GM19463 (cell line): ENCODE data around the gene COA1.
"Not testable (repeated sequence)": the region's sequence is repeated elsewhere in the genome, so short reads cannot be mapped to it uniquely, and the experiment has no call there.

ENCODE experiments used
- ATAC-seq: cut with Tn5 transposase; IDR thresholded peaks from one replicate; pipeline ENCODE4 v1.9.1; 2021; ENCODE audit warnings: mild to moderate bottlenecking, moderate library complexity; ENCODE audit not compliant: unreplicated experiment

The COA1 gene

DNA sequence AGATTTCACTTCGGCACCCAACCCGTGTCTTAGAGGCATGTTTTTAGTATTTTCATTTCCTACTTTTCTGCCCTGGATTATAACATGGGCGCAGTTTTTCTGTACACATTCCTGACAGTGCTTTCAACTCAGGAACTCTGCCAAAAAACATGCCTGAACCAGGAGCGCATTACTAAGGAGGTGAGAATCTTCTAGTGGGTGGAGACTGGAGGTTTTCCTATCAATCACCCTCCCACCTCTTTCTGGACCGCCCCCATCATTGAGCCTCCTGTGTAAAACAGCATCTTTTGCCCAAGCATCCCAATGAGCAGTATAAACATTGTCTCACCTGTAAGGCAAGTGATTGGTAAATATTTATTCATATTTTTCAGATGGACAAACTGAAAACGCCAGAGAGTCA is 93.2 kb downstream of the COA1 start:
- no peak for ATAC-seq

DNA sequence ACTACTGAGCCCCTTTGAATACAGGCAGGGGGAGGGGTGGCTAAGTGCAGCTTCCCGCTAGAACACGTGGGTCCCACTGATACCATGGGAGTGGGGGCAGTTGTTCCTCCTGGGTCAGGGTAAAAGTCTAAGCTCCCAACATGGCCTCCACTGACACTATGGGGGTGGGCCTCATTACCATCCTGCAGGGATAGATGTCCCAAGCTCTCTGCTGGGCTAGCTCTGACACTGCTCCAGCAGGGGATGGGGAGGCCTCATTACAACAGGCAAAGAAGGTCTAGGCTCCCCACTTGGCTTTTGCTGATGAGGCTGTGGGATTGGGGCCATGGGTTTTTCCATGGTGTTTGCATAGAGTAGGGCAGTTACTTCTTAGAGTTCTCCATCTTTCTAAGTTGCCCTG is 94.9 kb downstream of the COA1 start:
- ATAC-seq, result no peak

DNA sequence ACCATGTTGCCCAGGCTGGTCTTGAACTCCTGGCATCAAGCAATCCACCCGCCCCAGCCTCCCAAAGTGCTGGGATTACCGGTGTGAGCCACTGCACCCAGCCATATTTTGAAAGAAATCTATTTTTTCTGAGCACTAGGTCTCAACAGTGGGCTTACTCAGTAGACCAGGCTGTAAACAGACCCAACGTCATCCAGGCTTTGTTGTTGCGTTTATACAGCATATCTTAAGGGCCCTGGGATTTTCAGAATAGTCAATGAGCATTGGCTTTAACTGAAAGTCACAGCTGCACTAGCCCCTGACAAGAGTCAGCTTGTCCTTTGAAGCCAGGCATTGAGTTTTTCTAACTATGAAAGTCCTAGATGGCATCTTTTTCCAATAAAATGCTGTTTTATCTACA is 96.6 kb downstream of the COA1 start:
- ATAC-seq, result no peak

DNA sequence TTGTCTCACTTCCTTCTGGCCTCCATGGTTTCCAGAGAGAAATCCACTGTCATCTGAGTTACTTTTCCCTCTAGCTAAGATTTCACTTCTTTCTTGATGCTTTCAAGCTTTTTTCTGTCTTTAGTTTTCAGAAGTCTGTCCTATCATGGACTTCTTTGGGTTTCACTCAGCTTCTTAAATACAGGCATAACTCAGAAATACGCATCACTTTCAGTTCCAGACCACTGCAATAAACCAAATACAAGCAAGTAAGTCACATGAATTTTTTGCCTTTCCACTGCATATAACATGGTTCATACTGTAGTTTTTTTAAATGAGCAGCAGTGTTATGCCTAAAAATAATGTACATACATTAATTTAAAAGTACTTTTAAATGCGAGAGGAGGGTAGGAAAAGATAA is 97.8 kb downstream of the COA1 start:
- no peak for ATAC-seq

DNA sequence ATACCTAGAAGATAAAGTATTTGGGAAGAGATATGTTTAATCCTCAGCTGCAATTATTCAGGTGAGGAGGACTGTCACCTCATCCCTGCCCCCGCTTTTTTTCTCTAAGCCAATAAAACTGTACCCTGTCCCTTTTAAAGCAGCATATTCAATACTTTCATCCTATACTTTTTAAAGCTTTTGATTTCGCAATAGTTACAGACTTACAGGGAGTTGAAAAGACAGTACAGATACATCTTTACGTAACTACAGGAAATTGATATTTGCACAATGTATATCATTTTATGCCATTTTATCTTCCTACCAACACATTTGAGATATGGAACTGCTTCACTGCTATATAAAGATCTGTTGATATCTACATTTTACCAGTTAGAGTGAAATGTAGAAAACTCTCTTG is 98.8 kb downstream of the COA1 start:
- no peak for ATAC-seq

DNA sequence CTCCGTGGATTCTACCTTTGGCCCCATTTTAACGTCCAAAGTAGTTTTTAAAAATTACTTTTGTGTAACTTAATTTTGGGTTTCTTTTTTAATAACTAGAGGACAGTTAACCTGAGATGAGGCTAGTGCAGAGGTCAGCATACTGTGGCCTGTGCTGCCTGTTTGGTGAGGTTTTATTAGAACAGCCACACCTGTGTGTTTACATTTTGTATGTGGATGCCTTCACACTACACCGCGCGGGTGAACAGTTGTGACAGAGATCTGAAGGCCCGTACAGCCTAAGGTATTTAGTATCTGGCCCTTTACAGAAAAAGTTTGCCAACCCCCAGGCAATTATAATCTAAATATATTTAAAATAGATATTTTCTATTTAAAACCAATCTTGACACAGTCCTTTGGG is 99.5 kb downstream of the COA1 start:
- ATAC-seq, result no peak

DNA sequence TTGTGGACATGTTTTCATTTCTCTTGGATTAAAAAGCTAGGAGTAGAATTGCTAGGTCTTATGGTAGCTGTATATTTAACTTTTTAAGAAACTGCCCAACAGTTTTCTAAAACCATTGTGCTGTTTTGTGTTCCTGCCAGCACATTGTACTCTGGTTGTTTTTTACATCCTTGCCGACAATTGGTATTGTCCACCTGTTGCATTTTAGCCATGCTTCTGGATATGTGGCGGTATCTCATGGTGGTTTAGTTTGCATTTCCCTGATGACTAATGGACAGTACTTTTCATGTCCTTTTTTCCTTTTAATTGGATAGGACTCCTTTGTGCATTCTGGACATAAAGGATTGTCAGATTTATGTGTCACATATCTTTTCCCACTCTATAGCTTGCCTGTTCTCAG is 100.9 kb downstream of the COA1 start:
- ATAC-seq, result no peak

DNA sequence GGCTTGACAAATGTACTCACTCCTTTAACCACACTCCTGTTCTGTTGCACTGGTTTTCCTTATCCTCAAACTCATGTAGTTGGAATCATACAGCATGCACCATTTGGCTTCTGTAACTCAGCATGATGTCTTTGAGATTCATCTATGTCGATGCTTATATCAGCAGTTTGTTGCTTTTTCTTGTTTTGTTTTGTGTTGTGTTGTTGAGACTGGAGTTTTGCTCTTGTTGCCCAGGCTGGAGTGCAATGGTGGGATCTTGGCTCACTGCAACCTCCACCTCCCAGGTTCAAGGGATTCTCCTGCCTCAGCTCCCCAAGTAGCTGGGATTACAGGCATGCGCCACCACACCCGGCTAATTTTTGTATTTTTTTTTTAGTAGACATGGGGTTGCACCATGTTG is 101.5 kb downstream of the COA1 start:
- not testable (repeated sequence) for ATAC-seq

DNA sequence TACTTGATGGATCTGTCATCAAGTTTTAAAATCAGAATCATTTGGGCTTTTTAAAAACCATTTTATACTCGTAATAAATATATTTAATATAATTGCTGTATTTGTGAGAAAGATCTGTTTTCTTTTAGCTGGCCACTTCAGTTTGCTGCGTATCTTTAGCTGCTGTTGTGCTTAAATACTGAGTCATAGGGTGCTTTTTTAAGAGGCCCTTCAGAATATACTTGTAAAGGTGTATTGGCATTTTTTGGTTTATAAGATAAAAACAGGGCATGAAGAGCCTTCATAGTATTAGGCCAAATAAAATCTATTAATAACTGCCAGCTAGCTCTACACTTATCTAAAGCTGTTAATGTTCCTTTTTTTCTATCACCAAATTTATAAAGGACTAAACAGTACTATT is 102.6 kb downstream of the COA1 start:
- no peak for ATAC-seq

DNA sequence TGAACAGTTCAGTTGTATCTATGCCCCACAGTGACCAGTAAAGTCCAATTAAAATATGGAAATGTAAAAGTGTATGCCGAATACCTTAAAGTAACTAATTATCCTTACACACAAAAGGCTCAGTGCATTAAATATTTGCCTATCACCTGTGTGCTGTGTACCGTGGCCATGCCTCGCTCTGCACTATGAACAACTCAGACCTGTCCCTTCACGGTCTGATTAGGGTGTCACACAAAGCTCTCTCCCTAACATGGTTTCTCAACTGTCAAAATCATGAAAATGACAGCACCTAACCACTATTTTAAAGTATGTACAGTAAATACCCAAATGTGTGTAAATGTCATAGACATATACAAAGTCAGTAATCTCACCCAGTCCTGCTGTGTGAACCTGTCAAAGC is 103.3 kb downstream of the COA1 start:
- ATAC-seq, result peak; percentile 20

DNA sequence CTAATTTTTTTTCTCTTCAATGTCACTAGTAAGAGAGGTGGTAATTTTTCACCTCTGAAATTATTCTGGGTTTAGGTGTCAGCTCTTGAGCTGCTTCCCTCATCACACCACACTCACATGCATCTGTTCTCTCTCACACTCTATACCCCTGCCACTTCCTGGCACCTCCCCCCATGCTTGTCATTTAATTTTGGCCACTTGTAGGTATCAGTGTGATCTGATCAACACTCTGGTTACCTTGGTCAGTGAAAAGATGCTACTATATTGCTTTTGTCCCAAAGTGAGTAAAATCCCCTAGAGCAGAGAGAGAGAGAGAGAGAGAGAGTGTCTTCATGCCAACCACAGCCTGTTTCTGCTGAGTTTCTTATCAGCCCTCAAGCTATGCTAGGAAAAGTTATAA is 103.9 kb downstream of the COA1 start:
- ATAC-seq, result peak; percentile 65

DNA sequence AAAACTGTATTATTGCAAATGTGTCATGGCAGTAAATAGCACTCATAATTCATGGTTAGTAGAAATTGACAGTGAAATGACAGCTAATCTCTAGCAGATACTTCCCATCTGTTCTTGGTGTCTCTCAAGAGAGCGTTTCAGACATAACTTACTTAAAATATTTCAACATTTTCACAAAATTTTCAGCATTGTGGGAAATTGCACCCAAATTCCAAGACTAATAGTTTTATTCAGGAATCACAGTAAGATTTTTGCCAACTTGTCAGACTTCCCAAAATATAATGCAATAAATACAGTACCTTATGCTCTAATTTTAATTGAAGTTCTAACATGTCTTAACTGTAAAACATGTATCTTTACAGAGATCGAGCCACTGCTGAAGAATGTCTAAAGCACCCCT is 105.2 kb downstream of the COA1 start:
- no peak for ATAC-seq

DNA sequence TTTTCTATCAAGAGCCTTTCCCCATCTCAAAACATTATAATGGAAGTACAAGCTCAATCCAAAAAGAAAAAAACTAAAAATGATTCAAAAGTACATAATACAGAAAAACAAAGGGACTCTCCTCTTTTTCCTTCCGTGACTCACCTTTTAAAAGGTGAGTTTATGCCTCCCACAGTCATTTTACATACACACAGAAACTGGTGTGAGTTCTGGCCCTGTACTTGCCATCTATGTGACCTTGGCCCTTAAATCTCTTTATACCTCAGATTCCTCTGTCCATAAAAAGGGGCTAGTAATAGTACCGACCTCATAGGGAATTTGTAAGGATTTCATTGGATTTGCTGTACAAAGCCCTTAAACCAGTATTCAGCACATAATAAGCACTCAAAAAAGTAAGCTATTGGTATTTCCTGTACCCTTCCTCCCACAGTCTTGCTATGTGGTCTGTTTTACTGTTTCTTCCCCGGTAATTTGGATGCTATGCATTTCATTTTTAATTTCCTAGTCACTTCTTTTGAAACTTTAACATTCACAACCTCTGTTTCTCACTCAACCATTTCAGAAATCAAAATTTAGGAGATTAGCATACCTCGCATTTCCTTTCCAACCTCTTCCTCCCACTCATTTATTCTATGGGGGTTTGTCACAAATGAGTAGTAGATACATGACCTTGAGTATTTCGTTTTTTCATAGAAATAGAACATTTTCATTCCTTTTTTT is 107.4 kb downstream of the COA1 start:
- ATAC-seq, result no peak

DNA sequence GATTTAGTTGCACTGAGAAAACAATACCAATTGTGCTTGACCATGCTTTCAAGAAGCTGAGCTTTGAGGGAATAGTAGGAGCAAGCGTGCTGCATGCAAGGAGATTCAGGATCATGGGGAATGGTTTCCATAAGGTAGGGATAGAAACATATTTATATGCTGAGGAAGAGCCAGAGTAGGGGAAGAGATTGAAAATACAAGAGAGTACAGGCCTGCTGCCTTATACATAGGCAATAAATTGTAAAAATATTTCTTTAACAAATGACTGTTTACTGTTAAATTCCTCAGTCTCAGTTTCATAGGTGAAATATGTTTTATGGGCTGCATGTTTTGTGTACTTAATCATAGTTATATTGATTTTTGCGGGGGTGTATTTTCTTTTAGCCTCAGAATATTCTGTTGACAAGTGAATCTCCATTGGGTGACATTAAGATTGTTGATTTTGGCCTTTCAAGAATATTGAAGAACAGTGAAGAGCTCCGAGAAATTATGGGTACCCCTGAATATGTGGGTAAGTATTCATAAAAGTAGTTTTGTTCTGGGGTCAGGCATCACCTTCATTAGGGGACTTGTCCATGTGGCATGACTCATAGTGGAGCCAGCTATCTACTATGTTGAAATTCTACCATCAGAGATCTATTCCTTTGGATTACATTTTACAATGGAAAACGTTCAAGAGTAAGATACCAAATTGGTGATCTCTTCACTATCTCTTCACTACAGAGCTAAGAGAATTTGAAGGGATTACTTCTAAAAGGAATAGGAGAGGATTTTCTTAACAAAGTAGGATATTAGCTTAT is 109.9 kb downstream of the COA1 start:
- ATAC-seq, result no peak

DNA sequence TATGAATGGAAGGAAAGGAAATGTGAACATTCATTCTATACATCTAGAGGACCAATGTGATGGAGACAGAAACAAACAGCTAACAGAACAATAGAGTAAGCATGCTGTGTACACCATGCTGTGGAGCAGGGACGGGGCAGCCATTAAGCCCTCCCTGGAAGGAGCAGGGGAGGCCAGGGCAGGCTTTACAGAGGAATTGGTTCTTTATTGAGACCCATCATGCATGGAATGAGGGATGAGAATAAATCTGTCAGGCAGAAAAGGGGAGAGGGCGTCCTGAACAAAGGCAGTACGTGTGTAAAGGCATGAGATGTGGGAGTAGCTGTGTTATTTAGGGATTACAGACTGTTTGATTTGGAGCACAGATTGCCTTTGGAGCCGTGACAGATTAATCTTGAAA is 111.2 kb downstream of the COA1 start:
- ATAC-seq, result no peak

DNA sequence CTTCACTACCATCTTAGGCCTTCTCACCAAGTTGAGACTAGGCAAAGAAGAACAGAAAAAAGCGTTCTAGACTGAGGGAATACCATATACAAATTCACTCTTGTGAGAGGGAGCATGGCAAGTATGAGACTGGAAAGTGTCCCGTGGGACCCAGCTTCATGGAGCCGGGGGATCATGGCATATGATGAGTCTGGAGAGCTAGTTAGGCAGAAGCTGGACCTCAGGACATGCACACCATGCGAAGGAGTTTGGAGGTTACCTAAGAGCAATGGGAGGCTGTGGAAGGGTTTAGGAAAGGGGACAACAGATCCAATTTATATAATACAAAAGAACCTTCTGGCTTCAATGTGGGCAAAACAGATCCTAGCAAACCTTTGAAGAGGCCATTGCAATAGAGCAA is 112.3 kb downstream of the COA1 start:
- ATAC-seq, result no peak

DNA sequence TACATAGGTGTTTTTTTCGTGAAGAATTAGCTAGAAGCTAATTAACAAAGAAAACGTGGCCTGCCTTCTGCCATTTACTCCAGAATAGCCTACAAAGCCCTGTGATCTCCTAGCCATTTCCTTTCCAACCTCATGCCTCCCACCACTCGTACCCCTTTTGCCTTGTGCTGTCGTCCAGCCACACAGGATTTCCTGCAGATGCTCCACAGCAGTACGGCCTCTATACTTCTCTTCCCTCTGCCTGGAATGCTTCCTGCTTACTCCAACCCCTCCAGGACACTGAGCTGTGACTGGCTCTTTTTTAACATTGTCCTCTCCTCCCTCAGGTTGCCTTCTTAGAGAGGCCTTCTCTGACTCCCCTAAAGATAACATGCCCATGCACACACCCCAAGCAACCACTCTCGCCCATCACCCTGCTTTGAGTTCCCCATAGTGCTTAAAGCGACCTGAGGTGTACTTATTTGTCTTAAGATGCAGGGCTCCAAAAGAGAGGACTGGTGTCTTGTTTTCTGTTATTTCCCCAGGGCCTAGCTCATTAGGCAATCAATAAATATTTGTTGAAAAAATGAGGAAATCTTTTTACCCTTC is 113.7 kb downstream of the COA1 start:
- ATAC-seq, result no peak

DNA sequence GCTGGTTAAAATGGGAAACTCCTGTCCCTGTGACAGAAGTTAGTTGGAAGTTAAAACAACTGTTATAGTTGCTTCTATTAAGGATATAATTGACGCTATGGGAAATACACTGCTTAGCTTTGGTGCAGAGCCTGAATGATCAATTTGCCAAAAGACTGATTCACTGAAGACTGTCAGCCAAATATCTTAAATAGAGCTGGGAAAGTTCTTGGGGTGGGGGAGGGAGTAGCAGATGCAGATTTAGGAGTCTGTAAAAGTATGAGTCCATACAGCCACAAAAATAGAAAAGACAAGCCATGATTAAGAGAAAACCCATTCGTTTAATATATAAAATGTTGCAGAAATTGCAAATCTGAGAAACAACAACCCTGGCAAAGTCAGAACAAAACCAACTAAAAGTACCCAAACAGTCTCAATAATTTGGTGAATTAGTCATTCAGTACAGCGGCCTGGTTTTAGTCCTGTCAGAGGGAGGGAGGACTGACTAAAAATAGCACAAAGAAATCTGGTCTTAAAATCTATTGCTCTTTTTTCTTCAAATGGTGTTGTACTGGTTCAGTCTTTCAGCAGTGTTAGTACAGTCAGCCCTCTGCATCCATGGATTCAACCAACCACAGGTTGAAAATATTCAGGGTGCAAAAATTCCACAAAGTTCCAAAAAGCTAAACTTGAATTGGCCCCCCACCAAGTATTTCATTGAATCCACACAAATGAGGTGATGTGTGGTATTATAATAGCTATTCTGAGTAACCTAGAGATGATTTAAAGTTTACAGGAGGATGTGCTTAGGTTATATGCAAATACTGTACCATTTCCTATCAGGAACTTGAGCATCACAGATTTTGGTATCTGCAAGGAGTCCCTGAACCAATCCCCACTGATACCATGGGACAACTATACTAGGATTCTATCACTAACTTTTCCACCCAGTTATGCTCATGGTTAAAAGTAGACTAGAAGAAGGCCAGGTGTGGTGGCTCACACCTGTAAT is 116.4 kb downstream of the COA1 start:
- peak; percentile 81 for ATAC-seq

DNA sequence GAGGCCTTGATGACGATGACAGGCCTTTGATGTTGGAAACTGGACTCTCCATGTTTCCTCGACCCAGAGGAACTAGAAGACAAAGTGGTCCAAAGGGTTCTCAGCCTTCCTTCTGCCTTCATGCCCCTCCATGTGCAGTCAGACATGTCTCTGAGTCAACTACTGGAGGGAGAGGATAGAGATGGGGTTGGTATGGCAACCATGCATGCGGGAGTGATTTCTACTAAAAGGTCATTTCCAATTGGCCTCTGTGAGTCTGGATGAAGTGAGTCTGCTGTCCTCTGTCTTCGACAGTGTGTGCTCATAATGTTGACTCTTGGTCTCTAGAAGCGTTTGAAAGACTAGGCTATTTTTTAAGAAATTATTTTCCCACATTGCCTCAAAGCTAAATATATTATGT is 117.2 kb downstream of the COA1 start:
- no peak for ATAC-seq

DNA sequence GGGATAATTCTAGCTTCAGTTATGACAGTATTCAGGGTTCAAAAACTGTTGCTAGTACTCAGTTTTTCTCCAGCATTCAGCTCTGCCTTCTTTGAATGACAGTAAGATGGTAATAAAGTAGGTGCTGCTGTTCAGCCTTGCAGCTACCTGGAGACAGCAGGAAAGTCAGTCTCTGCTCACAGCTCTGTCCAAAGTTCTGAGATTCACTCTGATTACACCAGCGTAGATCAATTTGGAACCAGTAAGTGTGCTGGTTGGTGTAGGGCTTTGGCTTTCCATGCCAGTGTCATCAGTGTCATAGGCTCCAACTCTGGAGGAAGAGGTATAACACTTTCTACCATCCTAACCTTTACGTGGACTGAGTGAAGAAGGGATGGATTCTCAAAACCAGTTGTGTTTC is 120.2 kb downstream of the COA1 start:
- ATAC-seq, result no peak

DNA sequence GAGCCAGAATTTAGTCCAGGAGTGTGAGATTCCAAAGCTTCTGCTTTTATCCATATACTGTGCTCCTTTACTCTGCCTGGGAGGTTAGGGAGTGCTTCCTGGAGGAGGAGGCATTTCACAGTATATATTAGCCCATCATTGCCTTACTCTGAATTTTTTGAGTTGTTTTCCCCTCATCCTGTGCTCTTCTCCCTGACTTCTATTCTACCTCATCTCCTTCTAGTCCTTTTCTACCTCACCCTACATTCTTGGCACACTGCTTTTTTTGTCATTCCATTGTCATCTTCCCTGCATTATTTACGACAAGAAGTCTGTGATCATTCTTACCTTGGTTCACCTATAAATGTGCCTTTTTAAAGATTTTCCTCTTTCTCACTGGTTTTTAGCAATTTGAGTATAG is 125.1 kb downstream of the COA1 start:
- ATAC-seq, result no peak
